Activated naive CD8-positive, alpha-beta T cell treated with anti-CD3 and anti-CD28 coated beads for 36 hours (primary cell): ENCODE data around the gene CLMN. TPM values are rescaled to one million over a fixed set of nuclear protein-coding genes. Genes with fewer than 3 reads are reported as not detected.

Experiments
- DNase-seq: peaks from one replicate; pipeline ENCODE4 v3.0.0; 2021
- H3K27ac Mint-ChIP-seq: one replicate; pipeline ENCODE4 v1.8.0; 2022; ENCODE audit warnings: mild to moderate bottlenecking, moderate library complexity, mixed read lengths
- H3K27me3 Mint-ChIP-seq: one replicate; pipeline ENCODE4 v1.8.0; 2022; ENCODE audit warnings: mild to moderate bottlenecking, mixed read lengths
- H3K36me3 Mint-ChIP-seq: one replicate; pipeline ENCODE4 v1.8.0; 2021; ENCODE audit warnings: mild to moderate bottlenecking, mixed read lengths
- H3K4me1 Mint-ChIP-seq: one replicate; pipeline ENCODE4 v1.8.0; 2021; ENCODE audit warnings: mixed read lengths
- H3K4me3 Mint-ChIP-seq: one replicate; pipeline ENCODE4 v1.8.0; 2022; ENCODE audit warnings: mild to moderate bottlenecking, moderate library complexity, mixed read lengths
- H3K9me3 Mint-ChIP-seq: one replicate; pipeline ENCODE4 v1.8.0; 2022; ENCODE audit warnings: mixed read lengths
- total RNA-seq, 2 experiments: library from RNA; stranded (reverse); gene quantifications; one replicate each; pipeline ENCODE4 v1.2.3, GENCODE V29; 2021

Gene CLMN
- total RNA-seq, 2 experiments from 2014 or later, result 0.66 to 0.91 TPM

DNA sequence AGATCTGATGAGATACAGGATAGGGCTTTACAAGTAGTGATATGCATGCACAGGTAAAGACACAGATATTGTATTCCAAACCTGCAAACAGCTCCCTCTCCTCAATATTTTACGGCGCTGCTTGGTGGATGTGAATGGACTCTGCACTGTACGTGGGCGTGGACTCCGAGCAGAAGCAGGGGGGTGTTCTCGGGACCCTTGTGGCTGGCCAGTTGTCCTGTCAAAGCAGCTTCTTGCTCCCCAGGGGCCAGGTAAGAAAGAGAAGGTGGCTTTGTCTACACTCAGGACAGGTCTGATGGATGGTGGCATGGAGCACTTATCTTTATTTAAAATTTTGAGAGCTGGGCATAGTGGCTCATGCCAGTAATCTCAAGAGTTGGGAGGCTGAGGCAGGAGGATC is 29.5 kb upstream of the CLMN start:
- peaks cover 6% of the 10 kb centered on the region for H3K9me3 Mint-ChIP-seq
- H3K4me3 Mint-ChIP-seq, result no peak overlapping the region
- H3K27me3 Mint-ChIP-seq, result peaks cover 20% of the 10 kb centered on the region
- no peaks in the 10 kb centered on the region for H3K36me3 Mint-ChIP-seq
- DNase-seq, result no peak
- H3K4me1 Mint-ChIP-seq, result no peaks in the 10 kb centered on the region
- H3K27ac Mint-ChIP-seq, result no peak overlapping the region

GRCh38 chr14:95348395-95349080 is 28.8 kb upstream of the CLMN start:
- peaks cover 16% of the 10 kb centered on the region for H3K27me3 Mint-ChIP-seq
- H3K9me3 Mint-ChIP-seq, result peaks cover 2% of the 10 kb centered on the region
- no peaks in the 10 kb centered on the region for H3K36me3 Mint-ChIP-seq
- H3K4me3 Mint-ChIP-seq, result no peak overlapping the region
- H3K27ac Mint-ChIP-seq, result no peak overlapping the region
- no peak for DNase-seq
- no peaks in the 10 kb centered on the region for H3K4me1 Mint-ChIP-seq

DNA sequence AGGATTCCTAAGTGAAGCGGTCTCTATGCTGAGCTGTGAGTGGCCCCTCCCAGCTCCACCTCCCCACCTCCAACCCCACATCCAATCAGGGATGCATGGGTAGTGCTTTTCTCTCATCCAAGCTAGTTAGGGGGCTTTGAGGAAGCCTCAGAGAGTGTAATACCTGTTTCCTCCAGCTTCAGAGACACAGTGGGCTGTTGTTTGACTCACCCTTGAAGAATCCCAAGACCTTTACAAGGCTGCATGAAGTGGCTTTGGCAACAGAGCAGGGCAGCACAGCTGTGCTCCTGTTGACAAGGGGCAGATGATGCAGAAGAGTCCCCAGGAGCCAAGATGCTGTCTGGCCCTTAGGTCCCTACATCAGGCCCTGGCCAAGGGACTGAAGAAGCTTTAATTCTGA is 27.1 kb upstream of the CLMN start:
- Mint-ChIP-seq H3K27me3 (peaks cover 10% of the 10 kb centered on the region), H3K4me3 (no peak overlapping the region), H3K4me1 (no peaks in the 10 kb centered on the region), H3K9me3 (no peaks in the 10 kb centered on the region), H3K27ac (no peak overlapping the region), H3K36me3 (no peaks in the 10 kb centered on the region)
- no peak for DNase-seq

DNA sequence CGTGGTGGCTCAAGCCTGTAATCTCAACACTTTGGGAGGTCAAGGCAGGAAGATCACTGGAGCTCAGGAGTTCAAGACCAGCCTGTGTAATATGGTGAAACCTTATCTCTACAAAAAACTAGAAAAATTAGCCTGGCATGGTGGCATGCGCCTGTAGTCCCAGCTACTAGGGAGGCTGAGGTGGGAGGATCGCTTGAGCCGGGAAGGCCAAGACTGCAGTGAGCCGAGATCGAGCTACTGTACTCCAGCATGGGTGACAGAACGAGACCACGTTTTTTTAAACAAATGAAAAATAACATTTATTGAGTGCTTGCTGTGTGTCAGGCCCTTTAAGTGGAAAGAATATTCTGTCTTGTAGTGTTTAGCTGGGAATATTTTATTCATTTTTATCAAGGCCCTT is 26.6 kb upstream of the CLMN start:
- Mint-ChIP-seq H3K4me1 (no peaks in the 10 kb centered on the region), H3K27me3 (peaks cover 10% of the 10 kb centered on the region), H3K36me3 (no peaks in the 10 kb centered on the region), H3K9me3 (no peaks in the 10 kb centered on the region), H3K4me3 (no peak overlapping the region), H3K27ac (no peak overlapping the region)
- no peak for DNase-seq

- Mint-ChIP-seq H3K36me3 (no peaks in the 10 kb centered on the region), H3K9me3 (no peaks in the 10 kb centered on the region), H3K27ac (no peak overlapping the region), H3K27me3 (peaks cover 18% of the 10 kb centered on the region), H3K4me1 (no peaks in the 10 kb centered on the region), H3K4me3 (no peak overlapping the region)
- DNase-seq, result no peak
Measured at GRCh38 chr14:95345032-95345431, 25.3 kb upstream of the CLMN start.

GRCh38 chr14:95344536-95344935 is 24.8 kb upstream of the CLMN start:
- no peaks in the 10 kb centered on the region for H3K4me1 Mint-ChIP-seq
- no peaks in the 10 kb centered on the region for H3K9me3 Mint-ChIP-seq
- no peaks in the 10 kb centered on the region for H3K36me3 Mint-ChIP-seq
- H3K4me3 Mint-ChIP-seq, result no peak overlapping the region
- peaks cover 18% of the 10 kb centered on the region for H3K27me3 Mint-ChIP-seq
- H3K27ac Mint-ChIP-seq, result no peak overlapping the region
- DNase-seq, result no peak

DNA sequence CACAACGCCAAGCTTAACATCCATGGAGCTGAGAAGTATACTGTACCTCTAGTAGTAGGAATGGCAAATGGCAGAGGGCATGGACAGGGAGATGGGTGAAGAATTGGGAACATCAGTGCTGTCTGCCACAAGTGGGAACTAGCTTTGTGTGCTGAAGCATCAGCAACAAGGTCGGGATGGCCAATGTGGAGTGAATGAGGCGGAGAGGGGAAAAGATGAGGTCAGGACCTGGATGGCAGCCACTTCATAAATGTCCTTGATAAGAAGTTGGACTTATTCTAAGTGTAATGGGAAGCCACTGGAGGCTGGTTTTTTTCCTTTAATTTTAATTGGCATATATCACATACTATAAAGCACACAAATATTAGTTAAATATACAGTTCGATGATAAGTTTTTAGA is 21.9 kb upstream of the CLMN start:
- no peaks in the 10 kb centered on the region for H3K36me3 Mint-ChIP-seq
- peaks cover 15% of the 10 kb centered on the region for H3K27me3 Mint-ChIP-seq

DNA sequence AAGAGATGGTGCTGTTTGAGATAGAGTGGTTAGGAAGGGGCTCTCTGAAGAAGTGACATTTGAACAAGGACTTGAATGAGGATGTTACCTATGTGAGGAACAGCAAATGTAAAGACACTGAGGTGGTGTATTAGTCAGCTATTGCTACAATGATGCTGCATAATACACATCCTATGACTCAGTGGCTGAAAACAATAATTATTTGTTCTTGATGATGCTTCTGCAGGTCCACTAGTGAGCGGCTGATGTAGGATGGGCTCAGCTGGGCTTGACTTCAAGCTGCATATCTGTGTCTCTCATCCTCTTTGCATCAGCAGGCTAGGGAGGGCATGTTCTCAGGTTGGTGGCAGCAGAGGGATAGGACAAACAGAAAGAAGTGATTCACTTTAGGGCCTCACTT is 21.4 kb upstream of the CLMN start:
- H3K27me3 Mint-ChIP-seq, result peaks cover 15% of the 10 kb centered on the region
- no peak overlapping the region for H3K27ac Mint-ChIP-seq
- DNase-seq, result no peak
- no peaks in the 10 kb centered on the region for H3K9me3 Mint-ChIP-seq
- no peaks in the 10 kb centered on the region for H3K4me1 Mint-ChIP-seq
- H3K36me3 Mint-ChIP-seq, result no peaks in the 10 kb centered on the region
- H3K4me3 Mint-ChIP-seq, result no peak overlapping the region

More for the DNA sequence above, 21.9 kb upstream of the CLMN start:
- Mint-ChIP-seq H3K27ac (no peak overlapping the region), H3K4me3 (no peak overlapping the region), H3K4me1 (no peaks in the 10 kb centered on the region), H3K9me3 (no peaks in the 10 kb centered on the region)
- DNase-seq, result no peak

GRCh38 chr14:95340201-95340697 is 20.5 kb upstream of the CLMN start:
- no peak overlapping the region for H3K4me3 Mint-ChIP-seq
- DNase-seq, result no peak

DNA sequence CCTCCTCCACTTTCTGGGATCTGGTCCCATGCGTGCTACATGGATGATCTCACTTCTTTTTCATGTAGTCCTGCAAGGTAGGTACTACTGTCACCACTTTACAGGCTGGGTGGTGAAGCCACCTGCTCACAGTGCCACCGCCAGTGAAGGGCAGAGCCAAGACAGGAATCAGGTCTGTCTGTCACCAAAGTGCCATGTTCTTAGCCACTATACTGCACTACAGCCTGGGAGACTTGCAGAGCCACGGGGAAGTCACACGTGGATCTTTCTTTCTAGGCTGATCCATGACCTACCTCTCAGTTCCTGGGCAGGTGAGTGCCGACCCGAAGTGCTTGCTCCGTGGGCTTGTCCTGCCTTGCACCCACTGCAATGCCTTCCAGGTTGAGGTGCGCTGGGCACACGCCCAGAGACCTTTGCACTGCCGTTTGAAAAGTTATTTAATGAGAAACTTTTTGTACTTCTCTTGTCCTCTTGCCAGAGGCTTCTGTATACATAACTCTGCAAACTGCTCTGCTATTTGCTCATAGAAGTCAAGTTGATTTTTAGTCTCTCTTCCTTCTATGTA is 19.7 kb upstream of the CLMN start:
- Mint-ChIP-seq H3K36me3 (no peaks in the 10 kb centered on the region), H3K4me1 (no peaks in the 10 kb centered on the region), H3K27ac (no peak overlapping the region), H3K4me3 (no peak overlapping the region), H3K9me3 (no peaks in the 10 kb centered on the region), H3K27me3 (peaks cover 15% of the 10 kb centered on the region)
- no peak for DNase-seq

More at GRCh38 chr14:95340201-95340697, 20.5 kb upstream of the CLMN start:
- H3K4me1 Mint-ChIP-seq, result no peaks in the 10 kb centered on the region
- no peaks in the 10 kb centered on the region for H3K36me3 Mint-ChIP-seq
- no peak overlapping the region for H3K27ac Mint-ChIP-seq
- H3K27me3 Mint-ChIP-seq, result peaks cover 15% of the 10 kb centered on the region
- no peaks in the 10 kb centered on the region for H3K9me3 Mint-ChIP-seq

DNA sequence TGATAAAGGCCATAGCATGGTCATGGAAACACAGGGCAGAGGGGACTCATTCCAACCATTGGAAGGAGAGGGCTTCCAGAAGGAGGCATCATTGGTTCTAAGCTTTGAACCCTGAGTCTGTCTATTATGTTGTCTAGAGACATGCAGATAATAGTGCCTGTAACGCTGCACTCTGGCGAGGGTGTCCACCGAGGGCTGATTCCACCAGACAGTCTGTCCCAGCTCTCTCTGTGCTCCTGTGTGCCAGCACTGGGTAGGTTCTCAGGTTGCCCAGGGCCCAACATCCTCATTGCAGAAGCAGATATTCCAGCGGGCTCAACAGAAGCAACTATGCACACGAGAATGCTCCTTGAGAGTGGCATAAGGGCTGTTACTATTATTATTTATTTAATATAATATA is 18.7 kb upstream of the CLMN start:
- Mint-ChIP-seq H3K27ac (no peak overlapping the region), H3K36me3 (no peaks in the 10 kb centered on the region), H3K4me1 (no peaks in the 10 kb centered on the region), H3K27me3 (peaks cover 15% of the 10 kb centered on the region), H3K4me3 (no peak overlapping the region), H3K9me3 (no peaks in the 10 kb centered on the region)
- no peak for DNase-seq

DNA sequence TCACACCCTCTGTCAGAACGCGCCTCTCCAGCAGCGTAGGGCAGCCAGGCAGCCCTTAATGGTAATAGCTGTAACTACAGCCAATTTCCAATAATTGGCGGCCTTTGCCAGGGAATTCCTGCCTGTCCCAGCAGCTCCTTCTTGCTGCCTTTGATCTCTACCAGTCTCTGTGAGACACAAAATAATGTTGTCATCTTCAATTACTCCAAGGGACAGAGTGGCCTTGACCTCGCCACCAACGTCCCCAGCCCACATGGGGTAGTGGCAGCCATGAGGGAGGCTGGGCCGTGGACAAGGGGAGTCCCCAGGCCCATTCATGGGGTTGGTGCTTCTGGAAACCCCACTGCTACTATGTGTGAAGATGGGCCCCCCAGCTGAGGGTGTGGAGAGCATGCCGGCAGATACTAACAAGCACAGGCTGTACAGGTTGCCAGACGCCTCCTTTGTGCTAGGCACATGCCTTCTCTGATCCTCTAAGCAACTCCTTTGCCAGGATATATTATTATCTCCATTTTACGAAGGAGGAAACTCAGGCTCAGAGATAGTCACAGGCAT is 17.4 kb upstream of the CLMN start:
- H3K9me3 Mint-ChIP-seq, result no peaks in the 10 kb centered on the region
- no peaks in the 10 kb centered on the region for H3K4me1 Mint-ChIP-seq
- H3K4me3 Mint-ChIP-seq, result no peak overlapping the region
- DNase-seq, result no peak
- no peaks in the 10 kb centered on the region for H3K36me3 Mint-ChIP-seq
- H3K27me3 Mint-ChIP-seq, result peaks cover 15% of the 10 kb centered on the region
- H3K27ac Mint-ChIP-seq, result no peak overlapping the region

GRCh38 chr14:95336192-95336760 is 16.6 kb upstream of the CLMN start:
- H3K4me1 Mint-ChIP-seq, result no peaks in the 10 kb centered on the region
- H3K27me3 Mint-ChIP-seq, result peaks cover 11% of the 10 kb centered on the region
- H3K27ac Mint-ChIP-seq, result no peak overlapping the region
- H3K36me3 Mint-ChIP-seq, result no peaks in the 10 kb centered on the region
- no peak for DNase-seq
- H3K4me3 Mint-ChIP-seq, result no peak overlapping the region
- no peaks in the 10 kb centered on the region for H3K9me3 Mint-ChIP-seq

DNA sequence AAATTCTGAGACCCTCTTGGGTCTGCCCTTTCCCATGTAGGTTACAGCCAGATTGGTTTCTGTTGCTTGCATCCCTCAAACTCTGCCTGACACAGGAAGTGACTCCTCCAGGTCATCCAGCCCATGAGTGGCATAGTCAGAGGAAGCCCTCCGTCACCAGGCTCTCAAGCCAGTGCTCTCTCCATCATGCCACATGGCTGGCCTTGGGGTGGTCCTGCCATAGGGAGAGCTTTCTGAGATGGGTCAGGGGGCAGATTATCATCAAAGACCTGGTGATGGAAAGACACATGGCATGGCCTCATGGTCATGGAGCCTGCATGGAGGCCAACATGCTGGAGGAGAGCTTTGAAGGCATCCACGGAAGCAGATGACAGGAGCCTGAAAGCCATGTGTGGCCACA is 15.4 kb upstream of the CLMN start:
- no peak overlapping the region for H3K27ac Mint-ChIP-seq
- H3K36me3 Mint-ChIP-seq, result no peaks in the 10 kb centered on the region
- peaks cover 3% of the 10 kb centered on the region for H3K27me3 Mint-ChIP-seq
- no peak overlapping the region for H3K4me3 Mint-ChIP-seq
- no peaks in the 10 kb centered on the region for H3K9me3 Mint-ChIP-seq
- DNase-seq, result no peak
- no peaks in the 10 kb centered on the region for H3K4me1 Mint-ChIP-seq

DNA sequence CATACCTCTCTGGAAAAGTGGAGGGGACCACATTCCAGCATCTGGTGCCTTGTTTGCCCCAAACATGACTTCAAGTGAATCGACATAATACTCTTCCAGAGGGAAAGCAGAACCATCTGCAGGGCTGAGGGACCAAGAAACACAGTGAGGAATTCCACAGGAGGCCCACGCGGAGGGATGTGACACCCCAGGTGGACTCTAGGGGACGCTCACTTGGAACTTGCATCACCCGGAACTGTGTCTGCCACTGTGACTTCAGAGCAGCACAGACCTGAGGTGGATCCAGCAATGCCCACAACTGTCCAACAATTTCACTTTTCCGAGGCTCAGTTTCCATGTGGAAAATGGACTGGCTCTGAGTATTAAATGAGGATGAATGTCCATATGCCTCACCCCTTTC is 14.3 kb upstream of the CLMN start:
- H3K9me3 Mint-ChIP-seq, result no peaks in the 10 kb centered on the region
- no peak for DNase-seq
- no peak overlapping the region for H3K4me3 Mint-ChIP-seq
- H3K27ac Mint-ChIP-seq, result no peak overlapping the region
- peaks cover under 1% of the 10 kb centered on the region for H3K27me3 Mint-ChIP-seq
- H3K4me1 Mint-ChIP-seq, result no peaks in the 10 kb centered on the region
- H3K36me3 Mint-ChIP-seq, result no peaks in the 10 kb centered on the region
